Fibroblast of the conjunctiva (primary cell): ENCODE results near the gene B3GALT6.
"Not testable (repeated sequence)": the region's sequence is repeated elsewhere in the genome, so short reads cannot be mapped to it uniquely, and the experiment has no call there.

Source experiments
- DNase-seq: peaks from one replicate; pipeline ENCODE4 v3.0.0-alpha.2; 2010; ENCODE audit warnings: low read depth

B3GALT6 gene

GRCh38 chr1:1245178-1245816, 13.3 kb downstream of the B3GALT6 start:
- DNase-seq, result no peak

DNA sequence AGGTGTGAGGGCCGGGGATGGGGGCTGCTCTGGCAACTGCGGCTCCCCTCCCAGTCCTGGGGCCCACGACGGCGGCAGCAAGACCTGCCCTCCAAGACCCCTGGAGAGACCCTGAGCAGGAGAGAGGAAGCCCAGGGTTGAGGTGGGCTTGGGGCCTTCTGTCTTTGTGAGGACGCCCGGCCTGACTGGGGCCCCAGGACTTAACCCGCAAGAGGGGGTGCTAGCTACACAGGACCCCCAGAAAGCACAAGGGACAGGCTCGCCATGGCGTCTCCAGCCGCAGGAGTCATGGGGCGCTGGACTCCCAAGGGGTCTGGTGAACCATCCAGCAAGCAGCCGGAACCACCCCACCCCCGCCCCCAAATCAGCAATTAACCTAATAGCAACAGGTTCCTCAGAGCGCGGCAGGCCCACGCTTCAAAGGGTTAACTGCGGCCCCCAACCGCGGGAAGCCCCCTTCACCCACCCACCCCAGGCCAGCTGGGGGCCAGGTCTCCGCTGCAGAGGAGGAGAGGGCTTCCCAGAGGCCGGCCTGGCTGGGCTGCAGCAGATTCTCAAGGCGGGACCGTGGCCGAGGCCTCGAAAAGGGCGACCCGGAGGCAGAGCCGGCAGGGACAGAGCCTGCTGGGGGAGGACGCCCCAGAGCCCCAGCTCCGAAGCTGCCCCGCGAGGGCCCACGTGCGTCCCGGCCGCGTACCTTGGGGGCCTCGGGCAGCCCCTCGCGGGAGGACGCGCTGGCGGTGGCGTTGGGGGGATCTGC, 14.0 kb downstream of the B3GALT6 start:
- DNase-seq, result no peak

- no peak for DNase-seq
Measured at GRCh38 chr1:1246577-1247340, 14.7 kb downstream of the B3GALT6 start, which contains the start of gene C1QTNF12. Gene C1QTNF12, minus strand, starts transcription at chr1:1246722. Its CDS starts 32 bp downstream, at chr1:1246690.

GRCh38 chr1:1247341-1247913, 15.4 kb downstream of the B3GALT6 start:
- DNase-seq, result no peak

GRCh38 chr1:1248009-1248913, 16.2 kb downstream of the B3GALT6 start:
- DNase-seq, result not testable (repeated sequence)

GRCh38 chr1:1250786-1251284, 18.8 kb downstream of the B3GALT6 start:
- DNase-seq, result no peak

DNA sequence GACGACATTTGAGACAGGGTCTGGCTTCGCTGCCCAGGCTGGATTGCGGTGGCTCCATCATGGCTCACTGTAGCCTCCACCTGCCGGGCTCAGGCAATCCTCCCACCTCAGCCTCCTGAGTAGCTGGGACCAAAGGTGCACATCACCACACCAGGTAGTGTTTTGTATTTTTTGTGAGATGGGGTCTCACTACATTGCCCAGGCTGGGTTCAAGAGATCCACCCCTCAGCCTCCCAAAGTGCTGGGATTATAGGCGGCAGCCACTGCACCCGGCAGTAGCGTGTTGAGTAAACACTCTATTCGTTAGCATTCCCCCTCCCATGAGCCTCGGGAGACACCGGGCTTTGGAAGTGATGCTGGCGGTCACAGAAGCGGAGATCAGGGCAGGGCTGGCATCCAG, 21.3 kb downstream of the B3GALT6 start:
- DNase-seq, result no peak

GRCh38 chr1:1253972-1254666, 22.1 kb downstream of the B3GALT6 start:
- no peak for DNase-seq

DNA sequence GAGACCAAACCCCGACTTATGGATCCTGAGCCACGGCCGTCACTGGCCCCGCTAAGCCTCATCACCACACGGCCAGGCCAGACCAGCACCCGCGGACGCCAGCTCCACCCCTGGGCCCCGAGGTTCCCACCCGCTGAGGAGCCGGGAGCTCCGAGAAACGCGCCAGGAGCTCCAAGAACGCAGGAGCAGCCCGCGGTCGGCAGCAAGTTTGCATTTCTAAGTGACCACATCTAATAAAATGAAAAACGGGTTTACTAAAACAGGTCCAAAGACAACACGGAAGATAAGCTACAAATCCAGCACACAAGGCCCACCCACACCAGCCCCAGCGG, 22.6 kb downstream of the B3GALT6 start:
- no peak for DNase-seq

- DNase-seq, result no peak
Measured at GRCh38 chr1:1255078-1255477, 23.0 kb downstream of the B3GALT6 start.

GRCh38 chr1:1255611-1256010, 23.6 kb downstream of the B3GALT6 start:
- no peak for DNase-seq

DNA sequence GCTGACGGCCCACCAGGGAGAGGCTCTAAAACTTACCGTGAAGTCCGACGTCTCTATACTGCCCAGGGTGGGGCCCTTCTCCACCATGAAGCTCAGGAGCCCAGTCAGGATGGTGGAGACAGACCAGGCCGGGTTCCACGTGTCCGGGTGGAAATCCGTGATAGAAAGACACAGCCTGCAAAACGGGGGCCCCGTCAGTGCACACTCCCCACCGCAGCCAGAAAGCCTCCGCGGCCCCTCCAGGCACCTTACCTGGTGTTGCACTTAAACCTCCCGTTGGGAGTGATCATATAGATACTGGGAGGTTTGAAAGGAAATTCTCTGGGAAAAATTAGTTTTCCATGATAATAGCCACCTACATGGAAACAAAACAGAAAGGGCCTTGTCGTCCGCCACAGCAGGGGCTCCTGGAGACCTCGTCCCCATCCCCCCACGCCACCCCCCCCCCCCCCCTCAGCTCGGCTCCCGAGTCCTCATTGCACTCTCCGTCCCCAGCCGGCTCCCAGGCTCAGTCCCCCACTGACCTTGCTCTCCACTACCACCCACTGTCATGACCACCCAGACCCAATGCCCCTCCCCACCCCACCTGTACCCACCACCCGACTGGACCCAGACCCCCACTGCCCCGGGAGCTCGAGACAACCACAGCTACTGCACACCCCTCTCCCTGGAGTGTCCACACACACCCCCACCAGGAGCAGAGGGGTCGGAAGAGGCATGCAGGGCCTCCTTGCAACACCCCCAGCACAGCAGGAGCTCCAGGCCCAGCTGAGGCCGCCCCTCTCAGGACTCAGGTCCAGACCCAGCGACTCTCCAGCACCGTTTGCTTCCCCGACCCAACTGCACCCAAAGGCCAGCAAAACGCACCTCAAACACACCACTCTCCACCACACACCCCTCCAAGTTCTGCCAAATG, 25.2 kb downstream of the B3GALT6 start:
- DNase-seq, result no peak

DNA sequence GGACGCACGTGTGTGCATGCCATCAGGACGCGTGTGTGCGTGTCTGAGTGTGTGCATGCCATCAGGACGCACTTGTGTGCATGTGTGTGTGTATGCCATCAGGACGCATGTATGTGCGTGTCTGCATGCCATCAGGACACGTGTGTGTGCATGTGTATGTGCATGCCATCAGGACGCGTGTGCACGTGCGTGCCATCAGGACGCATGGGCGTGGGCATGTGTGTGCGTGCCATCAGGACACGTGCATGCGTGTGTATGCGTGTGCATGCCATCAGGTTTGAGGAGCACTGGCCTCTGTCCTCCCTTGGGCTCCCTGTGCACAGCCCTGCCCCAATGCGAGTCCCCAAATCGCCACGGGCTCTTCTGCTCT, 27.1 kb downstream of the B3GALT6 start:
- no peak for DNase-seq

DNA sequence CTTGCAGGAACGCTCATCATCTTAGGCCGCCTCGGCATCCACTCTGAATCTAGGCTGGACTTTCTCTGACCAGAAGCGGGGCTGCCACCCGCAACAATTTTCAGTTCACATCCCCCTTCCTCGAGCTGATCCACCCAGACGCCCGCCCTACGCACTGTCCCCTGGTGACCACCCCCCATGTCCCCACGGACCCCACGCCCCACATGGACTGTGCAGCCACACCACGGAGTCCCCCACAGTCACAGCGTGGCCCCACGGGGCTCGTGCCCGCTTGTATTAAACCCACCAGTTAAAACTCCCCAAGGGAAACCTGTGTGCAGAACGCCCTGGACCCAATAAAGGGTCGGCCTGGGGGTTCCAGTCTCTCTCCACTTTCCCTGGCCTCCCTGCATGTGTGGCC, 27.5 kb downstream of the B3GALT6 start:
- DNase-seq, result no peak

DNA sequence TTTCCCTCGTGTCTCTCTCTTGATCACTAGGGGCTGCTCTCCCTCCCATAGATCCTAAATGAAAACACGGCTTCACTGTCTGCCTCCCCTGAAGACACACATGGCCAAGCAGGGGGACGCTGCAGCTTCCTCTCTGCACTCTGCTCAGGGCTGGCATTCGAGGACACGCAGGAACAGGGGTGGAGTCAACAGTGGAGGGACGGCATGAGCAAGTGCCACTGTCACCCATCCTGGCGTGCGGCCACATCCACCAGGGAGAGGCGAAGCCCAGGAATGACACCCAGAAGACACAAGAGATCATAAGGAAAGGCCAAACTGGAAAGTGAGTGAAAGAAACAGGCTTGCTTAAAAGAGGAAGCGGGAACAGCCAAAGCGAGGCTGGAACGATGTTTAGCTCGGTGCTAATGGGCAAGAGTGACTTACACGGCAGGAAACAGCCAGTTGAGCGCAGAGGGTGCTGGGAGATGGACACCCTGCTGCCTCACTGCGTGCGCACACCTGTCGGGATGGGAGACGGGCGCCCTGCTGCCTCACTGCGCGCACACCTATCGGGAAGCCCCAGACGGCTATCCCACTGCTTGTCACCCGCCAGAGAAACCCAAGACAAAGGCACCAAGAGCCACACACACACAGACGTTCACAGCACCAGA, 28.0 kb downstream of the B3GALT6 start:
- DNase-seq, result no peak

- DNase-seq, result no peak
Measured at GRCh38 chr1:1260843-1261560, 29.0 kb downstream of the B3GALT6 start.

DNA sequence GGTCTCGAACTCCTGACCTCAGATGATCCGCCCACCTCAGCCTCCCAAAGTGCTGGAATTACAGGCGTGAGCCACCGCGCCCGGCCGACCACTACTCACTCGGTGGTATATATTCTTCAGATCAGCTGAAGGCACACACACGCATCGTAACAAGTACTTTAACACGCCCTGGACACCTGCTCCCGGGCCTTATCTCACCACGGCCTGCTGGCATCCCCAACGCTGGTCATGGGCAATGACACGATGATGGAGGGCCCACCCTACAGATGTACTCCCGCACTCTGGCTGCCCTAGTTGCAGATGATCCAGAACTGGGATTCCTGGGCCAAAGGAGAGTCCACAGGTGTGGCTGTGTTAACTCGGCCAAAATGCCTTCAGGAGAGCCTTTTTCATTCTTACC, 30.0 kb downstream of the B3GALT6 start:
- DNase-seq, result no peak

DNA sequence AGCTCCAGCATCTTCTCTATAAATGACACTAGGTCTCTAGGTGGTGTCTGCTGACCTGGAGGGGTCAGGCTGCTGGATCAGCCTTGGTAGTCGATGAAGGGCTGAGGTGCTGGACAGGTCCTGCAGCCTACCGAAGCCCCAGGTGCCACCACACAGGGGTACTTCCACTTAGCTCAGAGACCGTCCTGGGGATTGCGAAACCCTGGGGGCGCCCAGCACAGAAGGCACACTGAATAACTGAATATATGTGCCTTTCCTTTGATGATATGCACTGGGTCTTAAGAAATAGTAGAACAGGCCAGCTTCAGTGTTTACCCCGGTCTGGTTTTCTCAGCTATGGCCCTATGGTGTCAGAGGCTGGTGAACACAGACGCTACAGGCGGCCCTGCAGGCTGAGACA, 30.7 kb downstream of the B3GALT6 start:
- DNase-seq, result no peak

DNA sequence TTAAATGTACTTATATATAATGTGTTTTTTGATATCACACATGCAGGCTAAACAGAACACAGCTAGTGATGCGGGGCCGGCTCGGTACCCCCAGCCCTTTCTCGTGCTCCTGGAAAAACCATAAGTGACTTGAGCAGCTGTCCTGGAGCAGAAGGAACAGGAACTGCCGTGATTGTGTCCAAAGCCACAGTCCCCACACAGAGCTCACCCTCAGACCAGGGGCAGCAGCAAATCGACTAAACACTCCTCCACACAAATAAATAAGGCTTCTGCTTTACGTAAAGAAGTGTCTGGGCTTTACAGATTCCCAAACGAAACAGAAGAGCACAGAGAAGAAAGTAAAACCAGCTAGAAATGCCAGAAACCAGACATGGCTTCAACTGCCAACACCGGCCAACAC, 32.0 kb downstream of the B3GALT6 start:
- no peak for DNase-seq
